NCI-H187 treated with DMSO at 0.1 percent for 48 hours (cell line): ENCODE data around the gene MS4A15.

Experiments used
- DNase-seq: peaks from one replicate; lab custom pipeline; 2025; lab: John Stamatoyannopoulos, UW

Gene MS4A15

GRCh38 chr11:60777572-60777971, 20.9 kb downstream of the MS4A15 start:
- no peak for DNase-seq

GRCh38 chr11:60780065-60780464, 23.4 kb downstream of the MS4A15 start:
- no peak for DNase-seq

DNA sequence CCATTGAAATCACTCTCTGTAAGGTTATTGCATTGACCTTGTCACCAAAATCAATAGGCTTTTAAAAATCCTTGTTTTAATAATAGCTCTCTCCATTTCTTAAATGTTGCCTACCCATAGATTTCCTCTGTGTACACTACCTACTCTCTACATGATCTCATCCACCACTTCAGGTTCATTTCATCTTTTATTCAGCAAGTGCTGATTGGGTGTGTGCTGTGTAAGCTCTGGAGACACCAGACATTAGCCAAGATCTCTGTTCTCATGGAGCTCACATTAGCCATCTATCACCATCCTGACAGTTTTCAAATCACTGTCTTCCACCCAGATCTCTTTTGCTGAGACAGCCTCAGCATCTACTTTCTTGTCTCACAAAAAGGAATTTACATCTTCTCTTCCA, 24.1 kb downstream of the MS4A15 start:
- DNase-seq: no peak

GRCh38 chr11:60781286-60781980, 24.8 kb downstream of the MS4A15 start:
- no peak for DNase-seq

DNA sequence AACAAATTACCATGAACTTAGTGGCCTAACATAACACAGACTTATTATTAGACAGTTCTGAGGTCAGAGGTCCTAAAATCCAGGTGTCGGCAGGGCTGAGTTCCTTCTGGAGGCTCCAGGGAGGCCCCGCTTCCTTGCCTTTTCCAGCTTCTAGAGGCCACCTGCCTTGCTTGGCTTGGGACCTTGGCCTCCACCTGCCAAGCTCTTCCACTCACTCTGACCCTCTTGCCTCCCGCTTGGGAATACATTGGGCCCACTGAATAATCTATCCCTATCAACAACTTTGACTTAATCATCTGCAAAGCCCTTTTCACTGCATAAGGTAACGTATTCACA, 25.3 kb downstream of the MS4A15 start:
- no peak for DNase-seq

GRCh38 chr11:60782393-60783140, 25.9 kb downstream of the MS4A15 start:
- DNase-seq: no peak

DNA sequence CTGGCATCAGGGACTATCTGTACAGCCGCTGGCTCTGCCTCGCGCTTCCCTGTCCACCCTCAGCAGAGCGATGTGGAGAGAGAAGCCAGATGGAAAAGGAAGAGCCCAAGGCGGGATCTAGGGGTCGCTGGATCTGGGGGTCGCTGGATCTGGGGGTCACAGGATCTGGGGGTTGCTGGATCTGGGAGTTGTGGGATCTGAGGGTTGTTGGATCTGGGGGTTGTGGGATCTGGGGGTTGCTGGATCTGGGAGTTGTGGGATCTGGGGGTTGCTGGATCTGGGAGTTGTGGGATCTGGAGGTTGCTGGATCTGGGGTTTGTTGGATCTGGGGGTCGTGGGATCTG, 26.4 kb downstream of the MS4A15 start:
- DNase-seq: no peak

- DNase-seq: no peak
These were observed 27.2 kb downstream of the MS4A15 start for GRCh38 chr11:60783911-60784310.

DNA sequence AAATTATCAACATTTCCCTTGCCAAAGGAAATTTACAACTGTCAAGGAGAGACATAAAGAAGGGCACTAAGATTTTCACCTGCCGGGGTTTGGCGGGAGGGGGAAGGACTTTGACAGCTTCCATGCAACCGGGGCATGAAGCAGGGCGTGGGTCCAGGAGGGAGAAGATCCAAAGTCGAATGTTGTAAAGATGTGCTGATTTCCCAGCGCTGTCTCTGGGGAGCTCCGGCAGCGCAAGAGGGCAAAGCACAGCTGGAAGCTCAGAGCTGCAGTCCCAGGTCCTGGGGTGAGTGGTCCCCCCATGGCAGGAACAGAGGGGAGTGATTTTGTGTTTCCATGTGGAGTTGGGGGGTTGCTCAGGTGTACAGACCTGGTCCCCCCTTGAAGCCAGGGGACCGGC, 28.5 kb downstream of the MS4A15 start, which contains the start of gene MS4A10:
TSS of gene MS4A10 (plus strand) at position 198 of the 400 bp plus-strand sequence. CDS start 5,003 bp downstream, outside the sequence.
- no peak for DNase-seq

- no peak for DNase-seq
These were observed 29.2 kb downstream of the MS4A15 start for GRCh38 chr11:60785806-60786361.

DNA sequence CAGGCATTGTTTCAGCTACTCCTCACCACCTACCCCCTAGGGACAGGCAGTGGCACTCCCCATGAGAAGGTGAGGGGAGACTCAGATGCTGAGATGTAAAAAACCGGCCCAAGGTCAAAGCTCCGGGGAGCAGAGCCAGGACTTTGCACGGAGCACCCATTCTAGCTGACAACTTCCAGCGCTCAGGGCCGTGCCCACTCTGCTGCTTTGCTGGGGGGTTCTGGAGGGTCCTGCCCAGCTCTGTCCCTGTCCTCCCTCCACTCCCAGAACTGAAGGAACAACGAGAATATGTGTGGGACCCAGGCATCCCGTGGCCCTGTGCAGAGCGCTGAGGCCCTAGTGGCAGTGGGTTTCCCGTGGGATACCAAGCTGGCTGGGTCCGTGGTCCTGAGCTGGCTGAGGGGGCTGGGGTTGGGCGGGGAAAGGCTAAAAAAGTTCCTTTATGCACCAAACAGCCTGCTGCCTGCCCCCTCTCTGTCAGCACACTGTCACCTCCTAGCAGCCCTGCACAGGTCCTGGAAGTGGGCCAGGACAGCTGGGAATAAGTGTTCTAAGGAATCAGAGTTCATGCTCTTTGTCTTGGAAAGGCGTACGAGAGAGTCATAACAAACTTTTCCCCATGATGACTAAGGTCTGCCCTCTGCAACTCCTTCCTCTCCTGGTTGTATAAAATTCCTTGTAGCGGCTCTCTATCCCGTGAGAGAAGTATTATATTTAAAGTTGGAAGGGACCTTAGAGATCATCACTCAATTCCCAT, 30.3 kb downstream of the MS4A15 start:
- no peak for DNase-seq

GRCh38 chr11:60788401-60789125, 31.9 kb downstream of the MS4A15 start:
- DNase-seq: no peak

GRCh38 chr11:60790726-60791125, 34.1 kb downstream of the MS4A15 start:
- no peak for DNase-seq

DNA sequence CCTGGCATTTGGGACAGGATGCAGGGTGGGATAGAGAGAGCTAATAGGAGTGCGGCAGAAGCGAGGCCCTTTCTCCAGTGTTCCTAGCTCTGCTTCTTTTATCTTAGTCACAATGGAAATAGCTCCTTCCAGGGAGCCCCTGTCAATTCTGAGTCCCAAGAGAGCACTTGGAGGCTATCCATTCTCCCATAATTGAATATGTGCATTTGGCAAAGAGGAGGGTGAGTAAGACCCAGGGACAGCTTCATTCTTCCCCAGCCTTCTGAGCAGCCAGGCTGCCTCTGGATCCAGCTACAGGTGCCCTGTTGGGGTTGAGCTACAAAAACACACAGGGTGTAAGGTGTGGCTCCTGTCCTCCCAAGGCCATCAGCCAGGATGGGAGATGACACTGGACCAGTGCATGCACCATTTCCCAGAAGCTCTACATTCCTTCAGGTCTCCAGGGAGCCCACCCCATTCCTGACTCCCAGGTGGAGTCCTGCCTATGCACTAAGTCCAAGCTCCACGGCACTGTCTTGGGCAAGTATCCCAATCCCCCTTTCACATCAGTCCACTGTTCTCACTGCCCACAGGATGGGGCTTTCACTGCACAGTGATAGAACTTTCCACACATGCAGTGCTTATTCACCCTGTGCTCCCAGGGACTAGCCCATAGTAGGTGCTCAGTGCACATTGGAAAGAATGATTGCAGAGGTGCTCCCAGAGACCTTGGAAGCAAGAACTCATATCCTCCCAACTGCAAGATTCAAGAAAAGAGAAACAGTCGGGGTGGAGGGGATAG, 34.7 kb downstream of the MS4A15 start:
- DNase-seq: no peak

DNA sequence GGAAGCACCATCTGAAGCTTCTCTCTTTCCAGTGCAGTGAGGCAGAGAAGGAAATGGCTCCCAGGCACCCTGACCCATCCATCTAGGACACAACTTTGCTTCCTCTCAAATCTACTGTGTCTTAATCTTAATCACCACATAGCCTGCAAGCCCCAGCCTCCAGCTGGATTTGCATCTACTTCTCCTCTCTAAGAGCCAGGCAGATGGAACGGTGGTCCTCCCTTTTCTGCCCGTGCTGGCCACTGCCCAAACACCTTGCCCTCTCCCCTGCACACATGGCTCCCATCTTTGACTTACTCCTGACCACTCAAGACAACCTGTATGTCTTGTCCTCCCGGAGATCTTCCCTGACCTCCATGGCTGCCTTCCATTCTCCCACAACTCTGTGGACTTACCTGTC, 35.9 kb downstream of the MS4A15 start:
- DNase-seq: no peak

DNA sequence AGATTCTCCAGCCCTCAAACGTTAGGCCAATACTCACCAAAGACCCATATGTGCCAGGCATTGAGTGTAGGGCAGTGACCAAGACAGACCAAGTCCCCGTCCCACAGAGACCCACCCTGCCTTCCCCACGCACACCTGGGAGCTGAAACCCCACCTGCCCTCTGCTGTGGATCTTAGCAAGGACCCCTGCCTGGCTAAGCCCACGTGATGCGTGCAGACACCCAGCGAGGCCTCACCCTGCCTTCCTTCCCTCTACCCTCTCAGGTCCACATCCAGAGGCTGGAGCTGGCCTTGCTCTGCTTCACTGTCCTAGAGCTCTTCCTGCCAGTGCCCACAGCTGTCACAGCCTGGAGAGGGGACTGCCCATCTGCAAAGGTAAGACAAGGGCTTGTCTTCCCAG, 38.6 kb downstream of the MS4A15 start:
- no peak for DNase-seq

GRCh38 chr11:60797846-60798630, 41.4 kb downstream of the MS4A15 start:
- DNase-seq: no peak

DNA sequence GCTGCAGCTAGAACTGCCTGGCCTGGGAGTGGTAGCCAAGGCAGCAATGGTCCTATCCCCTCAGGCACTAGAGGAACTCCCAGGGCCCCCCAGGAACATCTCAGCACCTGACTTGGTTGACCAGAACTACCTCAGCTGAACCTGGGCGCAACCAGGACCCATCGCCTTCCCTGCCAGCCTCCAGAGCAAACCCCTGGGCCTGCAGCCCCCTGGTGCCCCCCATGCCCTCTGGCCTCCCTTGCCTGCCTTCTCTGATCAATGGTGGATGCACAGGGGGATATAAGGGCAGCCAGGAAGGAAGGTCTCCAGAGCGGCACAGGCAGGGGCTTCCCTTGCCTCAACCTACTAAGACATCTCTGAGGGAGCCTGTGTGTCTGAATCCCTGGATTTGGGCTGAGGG, 42.0 kb downstream of the MS4A15 start:
- no peak for DNase-seq

DNA sequence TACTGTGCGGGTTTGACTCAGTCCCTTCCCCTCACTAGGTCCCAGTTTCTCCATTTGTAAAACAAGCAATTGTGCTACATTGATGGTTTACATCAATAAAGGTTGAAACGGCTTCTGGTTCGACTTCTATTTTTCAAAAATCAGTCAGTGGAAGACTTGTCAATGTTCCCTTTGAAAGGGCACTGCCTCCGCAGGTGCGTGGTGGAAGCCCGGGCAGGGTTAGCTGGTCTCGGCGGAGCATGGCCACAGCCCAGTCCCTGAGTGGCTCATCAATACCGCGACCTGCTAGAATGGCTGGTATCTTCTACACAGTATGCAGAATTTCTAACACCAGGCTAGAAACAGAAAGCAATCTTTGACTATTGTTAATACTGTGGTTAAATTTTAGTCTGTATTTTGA, 44.5 kb downstream of the MS4A15 start:
- DNase-seq: no peak

DNA sequence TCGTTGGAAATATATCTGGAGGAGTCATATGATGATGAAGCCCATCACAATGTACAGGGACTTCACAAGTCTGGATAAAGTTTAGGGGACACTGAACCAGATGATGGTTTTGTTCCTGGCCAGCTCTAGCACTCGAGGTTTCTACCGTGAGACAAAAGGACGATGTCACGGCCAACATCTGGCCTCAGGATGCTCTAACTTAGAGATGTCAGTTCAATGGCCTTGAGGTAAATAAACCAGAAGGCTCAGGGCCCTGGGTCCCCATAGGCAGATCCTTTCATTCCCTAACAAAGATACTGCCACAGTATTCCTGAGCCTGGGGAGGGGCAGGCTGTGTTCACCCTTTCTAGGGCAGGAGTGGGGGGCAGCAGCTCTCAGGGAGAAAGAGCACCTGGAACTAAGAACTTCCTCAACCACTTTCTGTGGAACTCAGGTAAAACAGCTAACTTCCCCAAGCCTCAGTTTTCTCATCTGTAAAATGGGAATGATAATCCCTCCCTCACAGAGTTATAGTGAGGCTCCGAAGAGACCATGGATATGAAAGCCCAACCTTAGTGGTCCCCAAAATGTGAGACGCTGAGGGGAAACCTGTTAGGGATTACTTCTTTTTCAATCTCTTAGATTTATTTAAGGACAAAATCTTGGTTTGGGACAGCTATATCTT, 46.7 kb downstream of the MS4A15 start:
- no peak for DNase-seq
